IPS-NIHi7 (cell line): Measurements from ENCODE around the gene RNU1-2.
"Not testable (repeated sequence)": the region's sequence is repeated elsewhere in the genome, so short reads cannot be mapped to it uniquely, and the experiment has no call there.

ENCODE experiments used
- DNase-seq: peaks from one replicate; pipeline ENCODE4 v3.0.0; 2012; ENCODE audit warnings: mixed read lengths; ENCODE audit errors: extremely low spot score

Gene RNU1-2

GRCh38 chr1:16895598-16896315 lies at the start of gene RNU1-2:
Gene RNU1-2 (plus strand): TSS chr1:16895980.
- not testable (repeated sequence) for DNase-seq

DNA sequence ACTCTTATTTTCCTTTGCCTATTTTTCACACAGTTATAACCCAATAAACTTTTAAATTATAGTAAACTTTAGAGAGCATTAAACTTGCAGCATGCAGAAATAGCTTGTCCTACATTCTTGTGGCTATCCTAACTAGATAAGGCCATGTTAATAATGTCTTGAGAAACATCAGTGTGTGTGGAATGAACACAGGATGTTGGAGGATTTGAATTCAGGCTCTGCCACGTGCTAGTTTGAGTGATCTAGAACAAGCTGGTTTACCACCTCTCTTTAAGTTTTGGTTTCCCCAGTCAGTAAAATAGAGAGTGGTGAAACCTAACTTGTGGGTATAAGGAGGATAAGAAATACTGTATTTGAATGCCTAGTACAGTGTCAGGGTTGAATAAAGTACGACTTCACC lies 39.6 kb upstream of the RNU1-2 start:
- not testable (repeated sequence) for DNase-seq

DNA sequence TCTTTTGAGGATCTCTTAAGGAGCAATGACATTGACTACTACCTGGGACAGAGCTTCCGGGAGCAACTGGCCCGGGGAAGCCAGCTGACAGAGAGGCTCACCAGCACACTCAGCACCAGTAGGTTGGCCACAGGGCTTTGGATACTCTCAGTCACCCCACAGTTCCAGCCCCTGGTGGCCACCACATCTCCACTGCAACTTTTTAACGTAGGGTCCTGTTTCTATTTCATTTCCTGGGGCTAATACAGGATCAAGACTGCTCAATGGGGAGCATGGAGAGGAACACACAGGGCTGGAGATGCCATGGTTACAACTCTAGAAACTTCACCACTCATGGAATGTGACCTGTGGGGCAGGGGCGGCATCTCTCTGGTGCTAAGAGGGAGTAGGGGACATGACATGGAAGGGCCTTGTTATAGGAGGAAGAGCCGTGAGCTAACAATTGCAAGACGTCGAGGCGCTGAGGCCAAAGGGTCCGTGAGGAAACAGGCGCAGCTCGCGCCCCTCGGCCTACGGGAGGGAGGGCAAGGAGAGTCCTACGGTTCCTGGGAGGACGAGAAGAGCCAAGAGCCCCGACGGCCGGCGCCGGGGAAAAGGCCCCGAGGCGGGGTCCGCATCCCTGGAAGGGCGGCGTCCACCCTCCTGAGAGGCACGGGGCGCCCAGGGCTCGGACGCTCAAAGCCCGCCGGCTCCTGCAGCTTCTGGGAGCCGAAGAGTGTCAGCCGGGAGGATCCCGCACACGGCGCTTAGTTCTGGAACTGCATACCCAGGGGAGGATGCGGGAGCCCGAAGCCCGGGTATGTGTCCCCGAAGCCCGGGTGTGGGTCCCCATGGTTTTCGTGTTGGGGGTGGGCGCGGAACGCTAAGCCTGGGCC lies 36.4 kb upstream of the RNU1-2 start:
- not testable (repeated sequence) for DNase-seq

DNA sequence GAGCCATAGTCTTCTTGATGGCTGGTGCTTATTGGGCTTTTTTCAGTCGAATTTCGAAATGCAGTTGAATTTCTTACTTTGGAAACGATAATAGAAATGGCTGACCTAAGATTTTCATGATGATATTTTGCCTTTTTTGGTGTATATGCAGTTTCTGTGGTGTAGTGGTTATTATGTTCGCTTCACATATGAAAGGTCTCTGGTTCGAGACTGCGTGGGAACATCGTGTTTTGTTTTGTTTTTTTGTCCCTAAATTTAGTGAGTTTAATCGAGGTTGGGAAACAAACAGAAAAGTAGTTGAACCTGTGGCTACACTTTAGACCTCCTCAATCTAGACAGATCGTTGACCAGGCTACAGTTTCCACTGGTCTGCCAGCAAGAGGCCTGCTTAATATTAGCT lies 35.7 kb upstream of the RNU1-2 start:
- not testable (repeated sequence) for DNase-seq

DNA sequence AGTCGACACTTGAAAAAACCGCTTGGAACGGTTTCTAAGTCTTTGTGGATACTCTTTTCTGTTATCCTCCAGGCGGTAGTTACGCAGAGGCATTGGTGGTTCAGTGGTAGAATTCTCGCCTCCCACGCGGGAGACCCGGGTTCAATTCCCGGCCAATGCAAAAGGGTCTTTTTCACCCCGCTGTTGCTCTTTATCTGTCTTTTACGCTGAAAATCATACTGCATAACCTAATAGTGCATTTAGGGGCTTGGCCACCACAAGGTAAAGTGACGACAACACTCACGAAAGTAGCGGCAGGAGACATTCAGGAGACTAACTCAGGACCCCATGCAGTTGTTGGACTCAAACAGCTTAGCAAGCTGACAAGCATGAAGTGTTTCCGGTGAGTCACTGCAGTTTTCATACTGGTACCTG lies 33.9 kb upstream of the RNU1-2 start:
- not testable (repeated sequence) for DNase-seq

GRCh38 chr1:16862415-16862814 lies 33.4 kb upstream of the RNU1-2 start:
- not testable (repeated sequence) for DNase-seq

- not testable (repeated sequence) for DNase-seq
Observed at GRCh38 chr1:16863024-16863423, 32.8 kb upstream of the RNU1-2 start.

GRCh38 chr1:16866926-16867707 lies 28.7 kb upstream of the RNU1-2 start:
- not testable (repeated sequence) for DNase-seq

DNA sequence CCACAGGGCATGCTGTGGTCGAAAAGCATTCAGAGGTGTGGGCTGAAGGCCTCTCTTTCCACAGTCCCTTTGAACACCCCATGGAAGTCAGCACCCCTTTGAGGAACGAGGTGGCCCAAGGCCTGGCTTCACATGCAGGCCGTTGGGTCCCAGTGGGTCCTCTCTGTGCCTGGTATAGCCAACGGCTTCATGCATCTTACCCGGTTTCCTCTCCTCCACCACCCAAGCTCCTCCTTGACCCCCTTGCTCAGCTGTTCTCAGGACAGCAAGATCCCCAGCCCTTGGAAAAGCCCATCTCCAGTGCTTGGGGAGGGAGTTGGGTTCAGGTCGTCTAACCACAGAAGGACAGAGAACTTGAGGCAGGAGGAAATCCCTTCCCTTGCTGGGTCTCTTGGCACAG lies 27.0 kb upstream of the RNU1-2 start:
- DNase-seq: not testable (repeated sequence)

- not testable (repeated sequence) for DNase-seq
Observed at GRCh38 chr1:16869996-16870395, 25.8 kb upstream of the RNU1-2 start.

DNA sequence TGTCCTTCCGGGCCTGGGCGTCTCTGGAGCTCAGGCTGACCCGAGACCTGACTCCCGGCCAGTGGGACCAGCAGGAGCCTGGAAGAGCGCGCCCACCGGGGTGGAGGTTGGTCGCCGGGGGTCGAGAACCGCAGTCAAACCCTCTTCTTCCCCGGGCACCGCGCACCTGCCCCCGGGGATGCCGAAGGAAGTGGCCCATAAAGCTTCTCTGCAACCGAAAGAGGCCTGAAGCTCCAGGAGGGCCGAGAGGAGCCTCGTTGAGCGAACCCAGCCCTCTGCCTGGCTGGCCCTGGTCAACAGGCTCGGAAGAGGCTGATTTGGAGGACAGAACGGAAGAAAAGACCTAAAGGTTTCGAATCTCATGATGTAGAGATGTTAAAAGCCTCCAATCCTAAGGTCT lies 24.6 kb upstream of the RNU1-2 start:
- DNase-seq: not testable (repeated sequence)

DNA sequence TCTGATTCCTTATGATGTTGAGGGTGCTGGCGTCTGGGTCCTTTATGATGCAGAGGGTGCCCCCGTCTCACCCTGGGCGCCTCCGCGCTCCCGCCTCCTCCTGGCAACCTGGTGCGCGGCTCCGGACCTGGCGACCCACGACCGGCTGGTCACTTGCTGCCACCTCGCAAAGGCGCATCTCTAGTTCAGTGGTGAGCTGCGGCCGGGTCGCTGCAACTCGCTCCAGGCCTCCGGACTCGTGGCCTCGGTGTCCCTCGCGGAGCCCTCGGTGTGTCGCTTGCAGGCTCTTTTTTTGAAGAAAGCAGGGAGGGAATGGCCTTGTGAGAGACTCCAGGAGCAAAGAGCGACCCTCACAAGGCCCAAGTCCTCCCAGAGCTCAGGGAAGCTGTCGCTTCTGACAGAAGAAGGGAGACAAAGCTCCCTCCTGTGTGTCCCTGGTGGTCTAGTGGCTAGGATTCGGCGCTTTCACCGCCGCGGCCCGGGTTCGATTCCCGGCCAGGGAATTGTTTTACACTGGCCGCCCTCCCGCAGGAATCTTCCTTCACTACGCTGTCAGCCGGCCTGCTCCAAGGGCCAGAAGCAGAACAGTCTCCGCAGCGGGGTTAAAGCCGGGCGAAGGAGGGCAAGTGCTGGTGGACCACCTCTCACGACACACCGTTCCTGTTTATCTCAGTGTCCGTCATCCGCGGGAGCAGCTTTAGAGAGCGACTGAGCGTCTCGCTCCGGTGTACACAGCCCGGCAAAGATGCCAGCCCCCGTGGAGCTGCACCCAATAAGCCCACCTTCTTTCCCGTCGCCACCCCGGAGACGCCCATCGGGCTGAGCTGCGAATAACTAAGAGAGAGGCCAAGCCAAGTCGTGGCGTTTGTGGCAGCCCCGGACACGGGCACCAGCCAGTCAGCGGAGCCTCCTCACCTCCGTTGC lies 23.4 kb upstream of the RNU1-2 start:
- peak; percentile 46 for DNase-seq

- not testable (repeated sequence) for DNase-seq
Observed at GRCh38 chr1:16873076-16873879, 22.5 kb upstream of the RNU1-2 start.

DNA sequence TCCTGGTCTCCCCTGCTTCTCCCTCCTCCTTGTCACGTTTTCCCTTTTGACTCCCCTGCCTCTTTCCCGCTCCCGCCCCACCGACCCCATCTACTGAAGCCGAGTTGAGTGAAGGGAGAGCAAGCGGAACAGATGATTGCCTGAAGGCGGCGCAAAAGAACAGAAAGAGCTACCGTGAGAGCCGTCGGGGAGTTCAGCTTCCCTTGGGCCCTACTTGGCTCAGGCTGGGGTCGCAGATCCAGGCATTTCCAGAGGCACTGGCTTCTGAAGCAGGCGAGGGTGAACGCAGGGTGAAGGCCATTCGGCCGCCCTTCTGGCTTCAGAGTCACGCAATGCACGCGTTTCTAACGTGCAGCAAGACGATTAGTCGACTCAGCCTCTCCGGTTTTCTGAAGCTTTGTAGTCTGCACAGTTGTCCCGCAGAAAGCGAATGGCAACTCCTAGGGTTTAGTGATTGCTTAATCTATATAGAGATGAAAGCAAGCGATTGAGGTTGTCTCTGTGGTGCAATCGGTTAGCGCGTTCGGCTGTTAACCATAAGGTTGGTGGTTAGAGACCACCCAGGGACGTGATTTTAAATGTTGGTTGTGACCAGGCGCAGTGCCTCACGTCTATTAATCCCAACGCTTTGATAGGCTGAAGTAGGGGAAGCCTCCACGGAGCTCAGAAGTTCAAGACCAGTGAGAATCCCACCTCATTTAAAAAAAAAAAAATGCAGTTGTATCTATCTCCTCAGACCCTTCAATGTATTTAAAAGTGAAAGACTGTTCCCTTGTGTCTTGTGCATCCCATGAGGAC lies 20.6 kb upstream of the RNU1-2 start:
- not testable (repeated sequence) for DNase-seq

DNA sequence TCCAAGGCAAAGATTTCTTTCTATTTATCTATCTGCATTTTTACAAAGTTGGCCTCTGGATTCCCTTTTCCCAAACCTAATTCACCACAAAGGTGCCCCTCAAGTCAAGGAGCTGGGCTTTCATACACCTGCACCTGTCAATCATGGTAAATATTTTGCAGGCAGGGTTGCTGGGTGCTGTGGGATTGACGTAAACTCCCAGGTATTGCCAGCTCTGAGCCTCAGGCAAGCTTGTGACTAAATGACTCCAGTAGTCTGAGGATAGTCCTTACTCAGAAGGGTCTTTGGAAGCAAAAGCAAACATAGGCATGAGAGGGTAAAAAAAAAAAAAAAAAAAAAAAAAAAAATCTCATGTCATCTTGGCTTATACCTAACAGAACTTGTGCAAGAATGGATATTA lies 14.0 kb upstream of the RNU1-2 start:
- not testable (repeated sequence) for DNase-seq

- no peak for DNase-seq
Observed at GRCh38 chr1:16882986-16883385, 12.8 kb upstream of the RNU1-2 start.

GRCh38 chr1:16884487-16884886 lies 11.3 kb upstream of the RNU1-2 start:
- not testable (repeated sequence) for DNase-seq

DNA sequence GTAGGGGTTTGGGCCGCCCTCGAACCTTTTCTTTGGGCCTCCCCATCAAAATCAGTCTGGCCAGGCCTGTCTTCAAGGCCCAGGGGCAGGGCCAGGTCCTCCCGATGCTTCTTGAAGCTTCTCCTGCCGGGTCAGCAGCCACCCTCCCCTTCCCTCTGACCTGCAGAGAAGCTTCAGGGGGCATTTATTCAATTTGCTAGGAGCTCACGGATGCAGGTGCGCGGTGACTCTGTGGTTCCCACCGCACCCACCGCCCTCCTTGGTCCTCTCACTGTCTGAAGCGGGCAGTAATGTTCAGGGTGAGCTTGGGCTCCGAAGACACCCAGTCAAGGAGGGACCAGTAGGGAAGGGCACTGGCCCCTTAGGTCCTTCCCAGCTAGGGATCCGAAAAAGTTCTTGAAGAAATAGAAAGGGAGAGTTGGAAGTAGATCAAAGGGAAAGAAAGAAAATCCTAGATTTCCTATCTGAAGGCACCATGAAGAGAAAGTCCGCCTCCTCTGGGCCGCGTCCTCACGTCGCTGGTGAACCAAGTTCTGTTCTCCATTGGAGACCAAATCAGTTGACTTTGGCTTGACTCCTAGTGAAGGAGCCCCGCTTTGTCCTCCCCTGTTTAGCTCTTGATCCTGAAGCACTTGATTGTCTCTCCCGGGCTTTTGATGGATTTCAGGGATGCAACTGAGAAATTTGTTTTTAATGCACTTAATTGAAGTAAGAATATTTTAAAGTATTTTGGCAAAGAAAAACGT lies 8.7 kb upstream of the RNU1-2 start:
- DNase-seq: no peak
